H1 (cell line): ENCODE results near the gene MIXL1. TPM values are rescaled to one million over a fixed set of nuclear protein-coding genes. Genes with fewer than 3 reads are reported as not detected.

Experiments used
- CTCF ChIA-PET: fragments of 300-600 bp; sonication (Branson Sonifier 250); formaldehyde crosslinking; loops from one replicate; lab custom pipeline; 2021; ENCODE audit not compliant: partially characterized antibody; lab: Charles Lee
- POLR2A ChIA-PET: fragments of 300-600 bp; sonication (Branson Sonifier 250); formaldehyde crosslinking; loops from one replicate; lab custom pipeline; 2021; ENCODE audit warnings: inconsistent platforms; ENCODE audit not compliant: partially characterized antibody; lab: Charles Lee
- DNase-seq, 2 experiments: peaks; one replicate each; pipeline versions ENCODE4 v3.0.0 to v3.0.0-alpha.2; 2010 to 2022; ENCODE audit warnings: low spot score in 2 of 2, low read depth in 1 of 2, mixed read lengths in 1 of 2
- FAIRE-seq: peaks from 2 replicates; lab custom pipeline; 2011; peaks lifted over from hg19 to GRCh38; lab: Jason Lieb, UNC
- H2AFZ ChIP-seq: 2 replicates; pipeline ENCODE4 v1.8.1; 2012; ENCODE audit warnings: low read length, inconsistent platforms
- H2AK5ac ChIP-seq: 2 replicates; pipeline ENCODE4 v1.6.1; 2013; ENCODE audit warnings: low read depth, low read length
- H2BK120ac ChIP-seq: replicated peaks from 2 replicates; pipeline ENCODE3; 2013; ENCODE audit warnings: low read depth, low read length, inconsistent platforms
- H2BK12ac ChIP-seq: 2 replicates; pipeline ENCODE4 v1.6.1; 2013; ENCODE audit warnings: low read depth, low read length
- H2BK15ac ChIP-seq: 2 replicates; pipeline ENCODE4 v1.6.1; 2013; ENCODE audit warnings: low read length
- H2BK20ac ChIP-seq: 2 replicates; pipeline ENCODE4 v1.6.1; 2013; ENCODE audit warnings: low read length
- H2BK5ac ChIP-seq: 2 replicates; pipeline ENCODE4 v1.6.1; 2013; ENCODE audit warnings: low read depth, low read length
- H3K14ac ChIP-seq: 2 replicates; pipeline ENCODE4 v1.6.1; 2013; ENCODE audit warnings: inconsistent platforms; ENCODE audit not compliant: insufficient read length
- H3K18ac ChIP-seq: 2 replicates; pipeline ENCODE4 v1.6.1; 2013; ENCODE audit warnings: low read length; ENCODE audit errors: extremely low read depth
- H3K23ac ChIP-seq: 2 replicates; pipeline ENCODE4 v1.6.1; 2013; ENCODE audit warnings: inconsistent platforms; ENCODE audit not compliant: insufficient read length
- H3K23me2 ChIP-seq: 2 replicates; pipeline ENCODE4 v1.6.1; 2013; ENCODE audit warnings: low read depth, low read length
- H3K27ac ChIP-seq: 2 replicates; pipeline ENCODE4 v1.6.1; 2011; ENCODE audit warnings: low read depth, low read length, inconsistent platforms
- H3K27me3 ChIP-seq, 4 experiments: replicated peaks in 1 of 4; 1 replicate in 1 of 4; 2 replicates in 3 of 4; pipeline versions ENCODE4 v1.6.1 to v1.8.1; 2011 to 2013; ENCODE audit warnings: low read length in 3 of 4, mild to moderate bottlenecking in 3 of 4, inconsistent platforms in 2 of 4, mixed read lengths in 2 of 4, moderate library complexity in 1 of 4; ENCODE audit not compliant: control insufficient read depth in 3 of 4, insufficient read depth in 3 of 4; ENCODE audit errors: extremely low read depth in 1 of 4
- H3K36me3 ChIP-seq, 4 experiments: 2 replicates each; pipeline versions ENCODE4 v1.6.1 to v1.8.1; 2011 to 2013; ENCODE audit warnings: mild to moderate bottlenecking in 4 of 4, low read length in 3 of 4, moderate library complexity in 2 of 4, control low read depth in 1 of 4, inconsistent platforms in 1 of 4; ENCODE audit not compliant: insufficient read depth in 4 of 4, control insufficient read depth in 2 of 4
- H3K4ac ChIP-seq: replicated peaks from 2 replicates; pipeline ENCODE3; 2013; ENCODE audit warnings: low read length, low read depth, mixed read lengths, inconsistent platforms; ENCODE audit not compliant: insufficient read length
- H3K4me1 ChIP-seq, 4 experiments: replicated peaks in 1 of 4; 1 replicate in 1 of 4; 2 replicates in 3 of 4; pipeline versions ENCODE4 v1.6.1 to v1.8.1; 2011 to 2013; ENCODE audit warnings: low read length in 3 of 4, inconsistent platforms in 2 of 4, mixed read lengths in 1 of 4; ENCODE audit not compliant: insufficient read depth in 4 of 4, control insufficient read depth in 3 of 4
- H3K4me2 ChIP-seq, 2 experiments: 2 replicates each; pipeline versions ENCODE4 v1.6.1 to v1.8.1; 2011 to 2013; ENCODE audit warnings: low read depth in 2 of 2, low read length in 2 of 2, control low read depth in 1 of 2, inconsistent platforms in 1 of 2, mild to moderate bottlenecking in 1 of 2; ENCODE audit not compliant: insufficient read depth in 1 of 2
- H3K4me3 ChIP-seq, 4 experiments: fragments of 200-600, 300-600 bp in 1 of 4; sonication (generic), shearing (Covaris generic), sonication (Bioruptor Twin) in 1 of 4; 2 replicates each; pipeline versions ENCODE4 v1.5.1 to v1.8.1; 2011 to 2016; ENCODE audit warnings: low read length in 4 of 4, low read depth in 3 of 4, control low read depth in 2 of 4, inconsistent platforms in 2 of 4, mild to moderate bottlenecking in 2 of 4, mixed read lengths in 1 of 4, moderate library complexity in 1 of 4; ENCODE audit not compliant: insufficient read depth in 2 of 4; ENCODE audit errors: extremely low read depth in 1 of 4
- H3K56ac ChIP-seq: replicated peaks from 2 replicates; pipeline ENCODE3; 2013; ENCODE audit warnings: low read depth, mild to moderate bottlenecking, mixed read lengths, low read length, inconsistent platforms; ENCODE audit not compliant: insufficient read length
- H3K79me1 ChIP-seq: 2 replicates; pipeline ENCODE4 v1.6.1; 2013; ENCODE audit warnings: low read depth, low read length, control low read depth
- H3K79me2 ChIP-seq, 2 experiments: 2 replicates each; pipeline versions ENCODE4 v1.6.1 to v1.8.1; 2012 to 2013; ENCODE audit warnings: low read length in 2 of 2, mild to moderate bottlenecking in 2 of 2, inconsistent platforms in 1 of 2; ENCODE audit not compliant: insufficient read depth in 2 of 2, control insufficient read depth in 1 of 2
- H3K9ac ChIP-seq, 4 experiments: replicated peaks in 1 of 4; 1 replicate in 1 of 4; 2 replicates in 3 of 4; pipeline versions ENCODE4 v1.6.1 to v1.8.1; 2011 to 2013; ENCODE audit warnings: low read depth in 3 of 4, low read length in 3 of 4, control low read depth in 2 of 4, mild to moderate bottlenecking in 2 of 4, moderate library complexity in 2 of 4, inconsistent platforms in 1 of 4; ENCODE audit errors: extremely low read depth in 1 of 4
- H3K9me3 ChIP-seq, 2 experiments: 2 replicates each; pipeline versions ENCODE4 v1.6.1 to v1.8.1; 2012 to 2013; ENCODE audit warnings: mild to moderate bottlenecking in 2 of 2, moderate library complexity in 2 of 2, control low read depth in 1 of 2, inconsistent platforms in 1 of 2, low read depth in 1 of 2, low read length in 1 of 2, mixed read lengths in 1 of 2; ENCODE audit not compliant: insufficient read depth in 2 of 2
- H4K20me1 ChIP-seq, 2 experiments: replicated peaks in 1 of 2; 2 replicates each; pipeline versions ENCODE3 to v1.8.1; 2011 to 2013; ENCODE audit warnings: inconsistent platforms in 2 of 2, low read length in 2 of 2, mild to moderate bottlenecking in 1 of 2; ENCODE audit not compliant: insufficient read depth in 2 of 2, control insufficient read depth in 1 of 2
- H4K5ac ChIP-seq: 2 replicates; pipeline ENCODE4 v1.6.1; 2013; ENCODE audit warnings: low read length, low read depth, mixed read lengths, inconsistent platforms; ENCODE audit not compliant: insufficient read length
- H4K8ac ChIP-seq: 2 replicates; pipeline ENCODE4 v1.8.0; 2013; ENCODE audit warnings: mild to moderate bottlenecking, moderate library complexity, low read length, inconsistent platforms; ENCODE audit not compliant: insufficient read depth; ENCODE audit errors: extremely low read depth
- H4K91ac ChIP-seq: replicated peaks from 2 replicates; pipeline ENCODE3; 2013; ENCODE audit warnings: low read length, mixed read lengths, inconsistent platforms; ENCODE audit not compliant: insufficient read length
- CBX5 ChIP-seq: fragments of 300-800, 300-1000 bp; sonication (generic); IDR thresholded peaks from 2 replicates; pipeline ENCODE4 v1.7.1; 2016; ENCODE audit warnings: antibody characterized with exemption, low read length, low read depth
- FOSL1 ChIP-seq: IDR thresholded peaks from 2 replicates; pipeline ENCODE4 v1.6.1; 2011; ENCODE audit warnings: mild to moderate bottlenecking, low read depth, low read length, moderate library complexity; ENCODE audit not compliant: insufficient read depth
- JUND ChIP-seq: IDR thresholded peaks from 2 replicates; pipeline ENCODE4 v1.6.1; 2011; ENCODE audit warnings: mild to moderate bottlenecking, improper control_type of control experiment, low read length
- RNF2 ChIP-seq: fragments of 200-900, 300-1000 bp; sonication (generic); IDR thresholded peaks from 2 replicates; pipeline ENCODE4 v1.7.1; 2016; ENCODE audit warnings: borderline replicate concordance, low read depth, mild to moderate bottlenecking, antibody characterized with exemption, low read length; ENCODE audit not compliant: poor library complexity, severe bottlenecking; ENCODE audit errors: missing control alignments
- WGBS, 2 experiments: shearing (Covaris generic) in 1 of 2; methylation state at CpG; one replicate each; pipeline versions ENCODE4 v1.1.6 to v1.1.7; 2013 to 2015; ENCODE audit warnings: low lambda C conversion rate in 2 of 2, mixed read lengths in 2 of 2, inconsistent platforms in 1 of 2, low coverage in 1 of 2, missing lambda C conversion rate in 1 of 2; ENCODE audit not compliant: insufficient replicate concordance in 2 of 2, insufficient coverage in 1 of 2, insufficient read length in 1 of 2; ENCODE audit errors: extremely low coverage in 1 of 2, missing lambda C conversion rate in 1 of 2; 5-methylcytosine and 5-hydroxymethylcytosine counted together
- polyA plus RNA-seq, 7 experiments: library from polyadenylated mRNA; depleted of rRNA in 3 of 7; stranded (reverse) in 5 of 7; unstranded in 2 of 7; fragments of >200 nt in 5 of 7; fragments of 200-250 nt in 2 of 7; gene quantifications; 1 replicate in 5 of 7; 2 replicates in 1 of 7; 4 replicates in 1 of 7; pipeline versions ENCODE4 v1.2.1 to v1.2.3, GENCODE V29; 2011 to 2013; ENCODE audit warnings: missing spikeins in 2 of 7, mixed read lengths in 2 of 7
- total RNA-seq: library from RNA; stranded (reverse); fragmentation: NEBNext Ultra II Directional; extraction: Animal tissue kit (Norgen Biotek cat#: 25700); gene quantifications from 2 replicates; pipeline ENCODE4 v1.2.1, GENCODE V29; 2021

Gene MIXL1
- total and polyA plus RNA-seq, 2 of the 8 experiments (the other 6 are each of a cell fraction or from before 2014, with no cell fraction given), result 1.5 to 1.8 TPM

DNA sequence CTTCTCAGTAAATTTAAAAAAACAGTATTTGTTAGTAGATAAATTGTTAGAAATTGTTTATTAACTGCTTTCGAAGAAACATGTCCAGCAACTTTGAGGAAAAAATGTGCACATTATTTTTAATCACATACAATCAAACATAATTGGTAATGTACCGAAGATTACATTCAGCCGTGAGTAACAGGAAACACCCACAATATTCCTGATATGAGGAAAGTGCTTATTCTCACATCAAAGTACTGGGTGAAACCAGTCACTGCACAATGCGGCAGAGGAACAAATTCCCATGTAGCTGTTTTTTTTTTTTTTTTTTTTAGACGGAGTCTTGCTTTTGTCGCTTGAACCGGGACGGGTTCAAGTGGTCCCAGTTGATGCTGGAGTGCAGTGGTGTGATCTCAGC is 46.6 kb upstream of the MIXL1 start:
- no peaks in the 10 kb centered on the region for H3K27me3 ChIP-seq
- ChIA-PET POLR2A (interaction anchor here (0.6 kb wide), 1 partner anchor 20 kb away, joined by 4 read pairs; no protein-coding TSS in a partner anchor), CTCF (interaction anchor here (0.6 to 3.0 kb wide), 4 partner anchors 14 to 112 kb away, joined by 3 to 9 read pairs (median 4); no protein-coding TSS in a partner anchor)
- H3K79me1 ChIP-seq, result peaks cover 5% of the 10 kb centered on the region
- no peak overlapping the region for H3K23ac ChIP-seq
- no peak overlapping the region for H2BK15ac ChIP-seq
- H3K9ac ChIP-seq, result no peak overlapping the region
- peaks cover 0 to 5% of the 10 kb centered on the region in 2 experiments for H4K20me1 ChIP-seq
- H2AFZ ChIP-seq, result no peak overlapping the region
- no peak for TF ChIP-seq RNF2
- no peak for TF ChIP-seq FOSL1
- TF ChIP-seq JUND, result no peak
- no peak for TF ChIP-seq CBX5
- no peak overlapping the region for H3K4ac ChIP-seq
- DNase-seq, result no peak
- no peak for FAIRE-seq
- no peak overlapping the region for H3K4me2 ChIP-seq
- no peak overlapping the region for H3K56ac ChIP-seq
- 97% methylated on average over 8 of the region's 8 CpGs; no CpG with 5 or more reads in 1 of the 2 experiments for WGBS, 2 experiments
- H3K23me2 ChIP-seq, result no peaks in the 10 kb centered on the region
- no peak overlapping the region for H4K91ac ChIP-seq
- no peak overlapping the region for H4K8ac ChIP-seq
- H3K27ac ChIP-seq, result no peak overlapping the region
- H2BK12ac ChIP-seq, result no peak overlapping the region
- no peak overlapping the region for H3K4me3 ChIP-seq
- H2BK120ac ChIP-seq, result no peak overlapping the region
- no peak overlapping the region for H4K5ac ChIP-seq
- no peak overlapping the region for H3K14ac ChIP-seq
- no peak overlapping the region for H2BK5ac ChIP-seq
- no peaks in the 10 kb centered on the region for H3K9me3 ChIP-seq
- H3K4me1 ChIP-seq, result no peaks in the 10 kb centered on the region
- peaks cover 0 to 9% (median 1%) of the 10 kb centered on the region in 4 experiments; a peak in 3 of 8 replicates for H3K36me3 ChIP-seq
- no peak overlapping the region for H3K18ac ChIP-seq
- no peak overlapping the region for H2BK20ac ChIP-seq
- no peak overlapping the region for H2AK5ac ChIP-seq
- H3K79me2 ChIP-seq, result peaks cover 0 to 85% of the 10 kb centered on the region in 2 experiments; a peak in 2 of 4 replicates
